Heart left ventricle (tissue), 16 donors: ENCODE measurements around the gene RALGAPA2. TPM values are rescaled to one million over a fixed set of nuclear protein-coding genes. Genes with fewer than 3 reads are reported as not detected.

ENCODE experiments used
- ATAC-seq, 4 donors: fragments of 200-7000 bp; cut with Tn5 transposase; one replicate each; pipeline ENCODE4 v1.9.1; 2020 to 2022; ENCODE audit warnings: moderate library complexity in 4 of 4, mild to moderate bottlenecking in 3 of 4, moderate number of reproducible peaks in 1 of 4
- DNase-seq, 5 donors: peaks; one replicate each; pipeline ENCODE4 v3.0.0-alpha.2; 2020
- H3K27ac ChIP-seq, 12 donors: fragments of 200-600 bp; sonication (generic) in 4 of 12; one replicate each; pipeline versions ENCODE4 v1.5.0 to v1.8.0; 2016 to 2022; ENCODE audit warnings: mild to moderate bottlenecking in 2 of 12
- H3K27me3 ChIP-seq, 9 donors: fragments of 200-600 bp; sonication (generic) in 2 of 9; one replicate each; pipeline versions ENCODE4 v1.5.1 to v1.8.0; 2016 to 2022; ENCODE audit warnings: mild to moderate bottlenecking in 3 of 9
- H3K36me3 ChIP-seq, 9 donors: fragments of 200-600 bp; sonication (generic) in 2 of 9; one replicate each; pipeline versions ENCODE4 v1.5.0 to v1.8.0; 2018 to 2022; ENCODE audit warnings: mild to moderate bottlenecking in 2 of 9
- H3K4me1 ChIP-seq, 12 donors: fragments of 200-600 bp; sonication (generic) in 4 of 12; one replicate each; pipeline versions ENCODE4 v1.5.0 to v1.8.0; 2016 to 2022; ENCODE audit warnings: mild to moderate bottlenecking in 3 of 12
- H3K4me3 ChIP-seq, 12 donors: fragments of 200-600 bp; sonication (generic) in 4 of 12; one replicate each; pipeline versions ENCODE4 v1.5.0 to v1.8.0; 2017 to 2022; ENCODE audit warnings: mild to moderate bottlenecking in 9 of 12, moderate library complexity in 4 of 12
- H3K9me3 ChIP-seq, 12 donors: fragments of 200-600 bp; sonication (generic) in 4 of 12; one replicate each; pipeline versions ENCODE4 v1.5.0 to v1.8.0; 2016 to 2022; ENCODE audit warnings: mild to moderate bottlenecking in 1 of 12
- CTCF ChIP-seq, 12 donors: fragments of 200-600 bp; sonication (generic) in 4 of 12; IDR thresholded peaks; one replicate each; pipeline versions ENCODE4 v1.5.0 to v1.8.0; 2018 to 2022; ENCODE audit warnings: antibody characterized with exemption in 12 of 12, mild to moderate bottlenecking in 5 of 12
- POLR2A ChIP-seq, 2 donors: fragments of 450-650 bp; IDR thresholded peaks; one replicate each; pipeline ENCODE4 v1.6.1; 2017; ENCODE audit warnings: antibody characterized with exemption in 2 of 2, mild to moderate bottlenecking in 2 of 2, moderate library complexity in 2 of 2
- WGBS, 4 donors: extraction: QIAGEN DNeasy Blood & Tissue Kit in 2 of 4; methylation state at CpG; one replicate each; pipeline versions ENCODE4 v1.1.5 to v1.1.7; 2013 to 2018; 5-methylcytosine and 5-hydroxymethylcytosine counted together
- intact Hi-C, 10 donors: fragments of 100-400 bp; cut with DNase I; formaldehyde crosslinking; loops; one replicate each; pipeline versions ENCODE4 v1.11.1 to v1.14.2; 2022
- polyA plus RNA-seq, 2 donors: library from polyadenylated mRNA; stranded (reverse); fragments of 200-250 nt; gene quantifications; one replicate each; pipeline ENCODE4 v1.2.3, GENCODE V29; 2013
- total RNA-seq, 9 donors: library from RNA; depleted of rRNA in 2 of 9; stranded (reverse); fragments of >200 nt in 2 of 9; fragmentation: NEBNext Ultra II Directional in 3 of 9; extraction: Animal tissue kit (Norgen Biotek cat#: 25700) in 3 of 9; gene quantifications; one replicate each; pipeline versions ENCODE4 v1.1.0 to v1.2.4, GENCODE V29; 2016 to 2023
- donor health status: ischemic (EF 13 %, LVEDD 7.1; RV severe dilation, severe dysfunction).
- donor health status: healthy with polysubstance abuse.
- donor health status: DM: no; HTN: yes; CAD: no.
- donor health status: DM: no; HTN: no; CAD: no.
- donor health status: ischemic (EF 25% LVEDD 6.9; RV normal size, moderate dysfunction).
- donor health status: ischemic (EF 25% LVEDD 5.7; RV mildly dilated, moderate dysfunction).
- donor health status: healthy.
- donor health status: DM: yes; HTN: yes; CAD: no.
- donor health status: ischemic (EF 35%, LVEDD 5.7; RV mildly dilated, moderate dysfunction).
- donor health status: nonischemic (EF 11% LVEDD 7.7; RV severe dilation, severe dysfunction).
- donor health status: DM: yes; HTN: yes; CAD: no.
- donor health status: PGD.
- donor health status: ischemic (EF 29% LVEDD 5.4; RV normal size, mild dysfunction).
- donor health status: nonischemic (EF 23%, LVEDD 6.1; RV moderate dilation, normal function).

RALGAPA2 gene
- total and polyA plus RNA-seq, 11 donors = 5.6 to 33.8 (median 21.4) TPM

- Histone ChIP-seq H3K27ac (no peak overlapping the region), H3K9me3 (no peaks in the 10 kb centered on the region), H3K27me3 (no peaks in the 10 kb centered on the region), H3K36me3 (peaks cover 0 to 16% (median 2%) of the 10 kb centered on the region in 9 donors), H3K4me3 (no peak overlapping the region), H3K4me1 (peaks cover 0 to 23% (median 7%) of the 10 kb centered on the region in 12 donors)
- no peak for DNase-seq
- no peak for TF ChIP-seq CTCF (IDR thresholded peaks at IDR 0.05)
- intact Hi-C loops = no loop called here
- 92 to 99% (median 98%) methylated on average over 4 of the region's 4 CpGs for WGBS, 4 donors
- no peak for ATAC-seq
These were observed 303.1 kb downstream of the RALGAPA2 start for GRCh38 chr20:20409331-20409730.

- H3K36me3 ChIP-seq = peaks cover 0 to 22% (median 4%) of the 10 kb centered on the region in 9 donors
- H3K4me1 ChIP-seq = peaks cover 0 to 23% (median 7%) of the 10 kb centered on the region in 12 donors
- peak in 3 of 4 donors; percentile 46 to 57 (median 50) for ATAC-seq
- no peaks in the 10 kb centered on the region for H3K27me3 ChIP-seq
- intact Hi-C loops = no loop called here
- H3K4me3 ChIP-seq = no peak overlapping the region
- H3K27ac ChIP-seq = no peak overlapping the region
- no peaks in the 10 kb centered on the region for H3K9me3 ChIP-seq
- no peak for TF ChIP-seq POLR2A (IDR thresholded peaks at IDR 0.05)
- peak in 5 of 12 donors; percentile 4 to 13 (median 12) for TF ChIP-seq CTCF (IDR thresholded peaks at IDR 0.05)
- no peak for DNase-seq
- WGBS, 4 donors = 48 to 62% (median 57%) methylated on average over 6 of the region's 6 CpGs
These were observed 304.3 kb downstream of the RALGAPA2 start for GRCh38 chr20:20407891-20408805.

GRCh38 chr20:20406306-20406705, 306.1 kb downstream of the RALGAPA2 start:
- peaks cover 0 to 22% (median 7%) of the 10 kb centered on the region in 12 donors for H3K4me1 ChIP-seq
- no peak for DNase-seq
- no peak overlapping the region for H3K27ac ChIP-seq
- ATAC-seq = no peak
- no peaks in the 10 kb centered on the region for H3K9me3 ChIP-seq
- peaks cover 0 to 23% (median 4%) of the 10 kb centered on the region in 9 donors for H3K36me3 ChIP-seq
- no peaks in the 10 kb centered on the region for H3K27me3 ChIP-seq
- TF ChIP-seq POLR2A (IDR thresholded peaks at IDR 0.05) (no peak), CTCF (IDR thresholded peaks at IDR 0.05) (no peak)
- intact Hi-C loops = no loop called here
- 80 to 88% (median 87%) methylated on average over 2 of the region's 2 CpGs for WGBS, 4 donors
- H3K4me3 ChIP-seq = no peak overlapping the region

GRCh38 chr20:20405623-20406022, 306.8 kb downstream of the RALGAPA2 start:
- DNase-seq = no peak
- no peak for ATAC-seq
- Histone ChIP-seq H3K9me3 (no peaks in the 10 kb centered on the region), H3K4me3 (no peak overlapping the region), H3K4me1 (peaks cover 0 to 17% (median 4%) of the 10 kb centered on the region in 12 donors), H3K27ac (no peak overlapping the region), H3K27me3 (no peaks in the 10 kb centered on the region), H3K36me3 (peaks cover 0 to 23% (median 4%) of the 10 kb centered on the region in 9 donors)
- no peak for TF ChIP-seq CTCF (IDR thresholded peaks at IDR 0.05)
- TF ChIP-seq POLR2A (IDR thresholded peaks at IDR 0.05) = no peak
- 85 to 90% (median 89%) methylated on average over 10 of the region's 10 CpGs for WGBS, 4 donors
- intact Hi-C loops = no loop called here
